SK-N-SH (cell line): ENCODE data around the gene SEC24D.

Experiments
- CTCF ChIP-seq: fragments of 200-600 bp; sonication (generic); IDR thresholded peaks from 2 replicates; pipeline ENCODE4 v1.6.1; 2017; ENCODE audit warnings: antibody characterized with exemption, mild to moderate bottlenecking, moderate library complexity
- YY1 ChIP-seq: IDR thresholded peaks from 2 replicates; pipeline ENCODE4 v1.4.0; 2012; ENCODE audit warnings: low read depth, mild to moderate bottlenecking

- no peak for TF ChIP-seq CTCF
- no peak for TF ChIP-seq YY1
Observed at GRCh38 chr4:118829107-118829506, 6.8 kb downstream of the SEC24D start.
